CD4-positive, alpha-beta T cell (primary cell): ENCODE measurements around the gene IDS. TPM values are rescaled to one million over a fixed set of nuclear protein-coding genes. Genes with fewer than 3 reads are reported as not detected.

Experiments used
- ATAC-seq: fragments of 200-7000 bp; cut with Tn5 transposase; one replicate; pipeline ENCODE4 v1.10.0; 2022; ENCODE audit warnings: mild to moderate bottlenecking; ENCODE audit not compliant: poor library complexity
- CTCF ChIA-PET: fragments of 350-600 bp; sonication (Branson Sonifier 250); formaldehyde crosslinking; loops from one replicate; lab custom pipeline; 2021; ENCODE audit warnings: antibody characterized with exemption, inconsistent platforms; lab: Charles Lee
- POLR2A ChIA-PET: fragments of 350-600 bp; sonication (Branson Sonifier 250); formaldehyde crosslinking; loops from one replicate; lab custom pipeline; 2021; ENCODE audit warnings: antibody characterized with exemption, inconsistent platforms; lab: Charles Lee
- DNase-seq, 14 experiments: peaks; one replicate each; pipeline ENCODE4 v3.0.0-alpha.2; 2013 to 2020; ENCODE audit warnings: mixed read lengths in 2 of 14
- H3K27ac ChIP-seq, 2 donors: one replicate each; pipeline versions ENCODE4 v1.5.1 to v1.7.0; 2013; ENCODE audit warnings: low read length in 2 of 2, low read depth in 1 of 2, mild to moderate bottlenecking in 1 of 2
- H3K27me3 ChIP-seq, 2 experiments: 1 replicate in 1 of 2; 2 replicates in 1 of 2; pipeline versions ENCODE4 v1.6.1 to v1.7.0; 2013; ENCODE audit warnings: low read length in 2 of 2, control low read depth in 1 of 2, mild to moderate bottlenecking in 1 of 2, moderate library complexity in 1 of 2; ENCODE audit not compliant: insufficient read depth in 2 of 2, control insufficient read depth in 1 of 2
- H3K36me3 ChIP-seq: one replicate; pipeline ENCODE4 v1.6.1; 2013; ENCODE audit warnings: low read length, control low read depth; ENCODE audit not compliant: insufficient read depth
- H3K4me1 ChIP-seq: one replicate; pipeline ENCODE4 v1.6.1; 2013; ENCODE audit warnings: low read length, control low read depth; ENCODE audit not compliant: insufficient read depth
- H3K4me3 ChIP-seq: one replicate; pipeline ENCODE4 v1.5.1; 2013; ENCODE audit warnings: mild to moderate bottlenecking, low read length, moderate library complexity
- H3K9me3 ChIP-seq, 2 experiments: 1 replicate in 1 of 2; 2 replicates in 1 of 2; pipeline versions ENCODE4 v1.6.1 to v1.7.0; 2013; ENCODE audit warnings: low read length in 2 of 2, mild to moderate bottlenecking in 2 of 2, control low read depth in 1 of 2, moderate library complexity in 1 of 2; ENCODE audit not compliant: control insufficient read depth in 1 of 2, insufficient read depth in 1 of 2
- H3K27ac Mint-ChIP-seq: one replicate; pipeline ENCODE4 v1.8.0; 2020; ENCODE audit warnings: mixed read lengths
- H3K27me3 Mint-ChIP-seq: one replicate; pipeline ENCODE4 v1.8.0; 2021; ENCODE audit warnings: mixed read lengths
- H3K36me3 Mint-ChIP-seq: one replicate; pipeline ENCODE4 v1.8.0; 2021; ENCODE audit warnings: low read depth, mixed read lengths
- H3K4me1 Mint-ChIP-seq: one replicate; pipeline ENCODE4 v1.8.0; 2021; ENCODE audit warnings: low read depth, mixed read lengths
- H3K4me3 Mint-ChIP-seq: one replicate; pipeline ENCODE4 v1.8.0; 2020; ENCODE audit warnings: mild to moderate bottlenecking, mixed read lengths
- H3K9me3 Mint-ChIP-seq: one replicate; pipeline ENCODE4 v1.8.0; 2020; ENCODE audit warnings: mixed read lengths
- intact Hi-C, 2 experiments: fragments of 100-400 bp; cut with DNase I in 1 of 2; cut with micrococcal nuclease in 1 of 2; formaldehyde crosslinking; loops; one replicate each; pipeline versions ENCODE4 v1.15.1 to v1.9.0; 2023 to 2025; cut with DNase I, micrococcal nuclease
- total RNA-seq, 174 experiments: library from RNA in 2 of 174; stranded (reverse) in 2 of 174; gene quantifications; one replicate each; pipeline ENCODE4 v1.2.3 and lab custom pipeline; 2021 to 2026
- TF ChIP-seq, protein P1 (sequence below): fragments of 200-600 bp; IDR thresholded peaks from one replicate; pipeline ENCODE4 v1.8.0; 2022; ENCODE audit warnings: antibody characterized with exemption, mild to moderate bottlenecking

The IDS gene
- total RNA-seq, 2 experiments from 2014 or later: 256 to 260 TPM

DNA sequence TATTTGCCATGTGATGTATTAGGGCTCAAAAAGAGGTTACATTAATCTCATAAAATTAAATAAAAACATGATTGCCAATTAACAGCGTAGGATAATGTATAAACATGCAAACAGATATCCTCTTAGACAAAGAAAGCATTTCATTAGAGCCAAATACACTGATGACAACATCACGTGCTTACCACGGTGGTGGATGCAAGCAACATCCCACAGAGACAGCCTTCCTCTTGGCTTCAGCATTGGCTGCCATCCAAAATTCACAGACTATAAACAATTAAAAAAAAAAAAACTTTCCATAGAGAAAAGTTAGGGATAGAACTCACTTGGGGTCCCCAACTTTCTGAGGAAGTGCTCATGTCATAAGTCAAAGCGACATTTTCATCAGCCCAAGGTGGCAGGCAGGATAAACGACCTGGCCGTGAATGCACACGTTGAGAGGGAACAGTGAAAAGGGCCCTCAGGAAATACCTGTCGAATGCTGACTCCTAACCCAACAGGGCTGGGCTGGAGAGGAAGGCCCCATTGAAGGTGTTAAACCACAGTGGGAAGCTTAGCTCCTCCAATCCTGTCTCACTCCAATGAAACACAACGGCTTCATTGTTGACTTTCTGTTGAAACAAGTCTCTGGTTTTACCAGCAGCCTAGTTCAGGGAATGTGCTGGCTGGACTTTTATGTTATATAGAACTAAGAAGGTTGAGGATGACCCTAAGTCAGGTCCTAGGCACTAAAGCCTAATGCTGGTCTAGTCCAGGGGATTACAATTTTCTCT, 48.4 kb downstream of the IDS start:
- Mint-ChIP-seq H3K4me1 (no peaks in the 10 kb centered on the region), H3K27me3 (peaks cover 5% of the 10 kb centered on the region), H3K36me3 (no peaks in the 10 kb centered on the region), H3K9me3 (no peaks in the 10 kb centered on the region), H3K4me3 (no peak overlapping the region), H3K27ac (no peak overlapping the region)
- DNase-seq: no peak
- H3K9me3 ChIP-seq: no peaks in the 10 kb centered on the region
- no peak overlapping the region for H3K4me3 ChIP-seq
- H3K27ac ChIP-seq: no peak overlapping the region
- ChIA-PET CTCF (no interaction called here), POLR2A (no interaction called here)
- no peaks in the 10 kb centered on the region for H3K36me3 ChIP-seq
- TF ChIP-seq, protein P1, sequence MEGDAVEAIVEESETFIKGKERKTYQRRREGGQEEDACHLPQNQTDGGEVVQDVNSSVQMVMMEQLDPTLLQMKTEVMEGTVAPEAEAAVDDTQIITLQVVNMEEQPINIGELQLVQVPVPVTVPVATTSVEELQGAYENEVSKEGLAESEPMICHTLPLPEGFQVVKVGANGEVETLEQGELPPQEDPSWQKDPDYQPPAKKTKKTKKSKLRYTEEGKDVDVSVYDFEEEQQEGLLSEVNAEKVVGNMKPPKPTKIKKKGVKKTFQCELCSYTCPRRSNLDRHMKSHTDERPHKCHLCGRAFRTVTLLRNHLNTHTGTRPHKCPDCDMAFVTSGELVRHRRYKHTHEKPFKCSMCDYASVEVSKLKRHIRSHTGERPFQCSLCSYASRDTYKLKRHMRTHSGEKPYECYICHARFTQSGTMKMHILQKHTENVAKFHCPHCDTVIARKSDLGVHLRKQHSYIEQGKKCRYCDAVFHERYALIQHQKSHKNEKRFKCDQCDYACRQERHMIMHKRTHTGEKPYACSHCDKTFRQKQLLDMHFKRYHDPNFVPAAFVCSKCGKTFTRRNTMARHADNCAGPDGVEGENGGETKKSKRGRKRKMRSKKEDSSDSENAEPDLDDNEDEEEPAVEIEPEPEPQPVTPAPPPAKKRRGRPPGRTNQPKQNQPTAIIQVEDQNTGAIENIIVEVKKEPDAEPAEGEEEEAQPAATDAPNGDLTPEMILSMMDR: no peak
- intact Hi-C loops: no loop called here
- ATAC-seq: no peak
- no peaks in the 10 kb centered on the region for H3K4me1 ChIP-seq
- peaks cover 0 to 8% of the 10 kb centered on the region in 2 experiments for H3K27me3 ChIP-seq

DNA sequence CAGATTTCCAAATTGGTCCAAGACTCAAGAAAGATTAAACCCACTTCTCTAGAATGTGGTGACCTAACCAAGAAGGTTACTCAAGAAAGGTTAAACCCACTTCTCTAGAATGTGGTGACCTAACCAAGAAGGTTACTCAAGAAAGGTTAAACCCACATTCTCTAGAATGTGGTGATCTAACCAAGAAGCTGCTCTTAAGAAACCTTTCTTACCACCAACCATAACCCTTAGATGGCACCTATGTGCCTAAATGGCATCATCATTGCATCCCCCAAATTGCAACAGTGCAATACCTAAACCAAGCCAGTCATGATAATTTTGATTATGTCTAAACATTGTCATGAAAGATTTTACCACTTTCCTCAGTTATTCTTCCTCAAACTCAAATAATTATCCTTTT, 49.2 kb downstream of the IDS start:
- Mint-ChIP-seq H3K9me3 (no peaks in the 10 kb centered on the region), H3K36me3 (no peaks in the 10 kb centered on the region), H3K4me3 (no peak overlapping the region), H3K27me3 (peaks cover 5% of the 10 kb centered on the region), H3K4me1 (no peaks in the 10 kb centered on the region), H3K27ac (no peak overlapping the region)
- Histone ChIP-seq H3K36me3 (no peaks in the 10 kb centered on the region), H3K27ac (no peak overlapping the region), H3K27me3 (peaks cover 0 to 8% of the 10 kb centered on the region in 2 experiments), H3K4me3 (no peak overlapping the region), H3K4me1 (no peaks in the 10 kb centered on the region), H3K9me3 (no peaks in the 10 kb centered on the region)
- no peak for ATAC-seq
- no peak for DNase-seq
- intact Hi-C loops: no loop called here
- TF ChIP-seq, protein P1: no peak
- POLR2A ChIA-PET: no interaction called here
- CTCF ChIA-PET: no interaction called here

GRCh38 chrX:149453906-149454822, 50.9 kb downstream of the IDS start:
- Histone ChIP-seq H3K4me1 (no peaks in the 10 kb centered on the region), H3K36me3 (no peaks in the 10 kb centered on the region), H3K4me3 (no peak overlapping the region), H3K9me3 (no peaks in the 10 kb centered on the region), H3K27ac (no peak overlapping the region), H3K27me3 (peaks cover 0 to under 1% of the 10 kb centered on the region in 2 experiments)
- no peaks in the 10 kb centered on the region for H3K36me3 Mint-ChIP-seq
- TF ChIP-seq, protein P1: no peak
- no peak for ATAC-seq
- POLR2A ChIA-PET: no interaction called here
- H3K4me1 Mint-ChIP-seq: no peaks in the 10 kb centered on the region
- DNase-seq: no peak
- peaks cover 6% of the 10 kb centered on the region for H3K27me3 Mint-ChIP-seq
- no peak overlapping the region for H3K4me3 Mint-ChIP-seq
- no peak overlapping the region for H3K27ac Mint-ChIP-seq
- intact Hi-C loops: no loop called here
- peaks cover 2% of the 10 kb centered on the region for H3K9me3 Mint-ChIP-seq
- CTCF ChIA-PET: no interaction called here
